GM23338 (cell line): ENCODE data around the gene SLC24A4. TPM values are rescaled to one million over a fixed set of nuclear protein-coding genes. Genes with fewer than 3 reads are reported as not detected.

Source experiments
- ATAC-seq: fragments of 200-7000 bp; cut with Tn5 transposase; 3 replicates; pipeline ENCODE4 v1.9.1; 2020
- DNase-seq: peaks from one replicate; pipeline ENCODE4 v3.0.0-alpha.2; 2015; ENCODE audit warnings: low spot score
- H2AFZ ChIP-seq: fragments of 200-600 bp; sonication (generic); 2 replicates; pipeline ENCODE4 v1.8.0; 2016; ENCODE audit warnings: antibody characterized with exemption, mild to moderate bottlenecking, moderate library complexity
- H3F3A ChIP-seq: fragments of 200-600 bp; sonication (generic); replicated peaks from 2 replicates; pipeline ENCODE4 v1.8.0; 2017; ENCODE audit warnings: antibody characterized with exemption, mixed run types, low read depth
- H3K27ac ChIP-seq: fragments of 200-600 bp; sonication (generic); 2 replicates; pipeline ENCODE4 v1.6.1; 2016; ENCODE audit warnings: low read depth
- H3K27me3 ChIP-seq: fragments of 200-600 bp; sonication (generic); 2 replicates; pipeline ENCODE4 v1.8.0; 2016; ENCODE audit warnings: mild to moderate bottlenecking, mixed run types, moderate library complexity; ENCODE audit not compliant: insufficient read depth
- H3K36me3 ChIP-seq: fragments of 200-600 bp; sonication (generic); 2 replicates; pipeline ENCODE4 v1.8.0; 2016; ENCODE audit warnings: mild to moderate bottlenecking; ENCODE audit not compliant: insufficient read depth
- H3K4me1 ChIP-seq: fragments of 200-600 bp; sonication (generic); 2 replicates; pipeline ENCODE4 v1.8.0; 2016; ENCODE audit warnings: mild to moderate bottlenecking, moderate library complexity; ENCODE audit not compliant: insufficient read depth
- H3K4me2 ChIP-seq: fragments of 200-600 bp; sonication (generic); 2 replicates; pipeline ENCODE4 v1.7.1; 2017; ENCODE audit warnings: mixed run types
- H3K4me3 ChIP-seq: fragments of 200-600 bp; sonication (generic); 2 replicates; pipeline ENCODE4 v1.6.1; 2016; ENCODE audit warnings: mixed run types
- H3K79me2 ChIP-seq: fragments of 200-600 bp; sonication (generic); replicated peaks from 2 replicates; pipeline ENCODE4 v1.8.0; 2017; ENCODE audit warnings: mild to moderate bottlenecking; ENCODE audit not compliant: insufficient read depth
- H3K9me2 ChIP-seq: fragments of 200-600 bp; sonication (generic); 2 replicates; pipeline ENCODE4 v1.8.0; 2017; ENCODE audit not compliant: insufficient read depth
- H4K20me1 ChIP-seq: fragments of 200-600 bp; sonication (generic); replicated peaks from 2 replicates; pipeline ENCODE4 v1.8.0; 2017; ENCODE audit warnings: mild to moderate bottlenecking; ENCODE audit not compliant: insufficient read depth
- H3K27ac Mint-ChIP-seq: 2 replicates; pipeline ENCODE4 v1.8.0; 2020; ENCODE audit warnings: inconsistent platforms, mild to moderate bottlenecking, moderate library complexity, mixed read lengths
- H3K27me3 Mint-ChIP-seq: 3 replicates; pipeline ENCODE4 v1.8.0; 2022; ENCODE audit warnings: low read depth, mild to moderate bottlenecking, moderate library complexity, mixed read lengths, inconsistent platforms; ENCODE audit not compliant: insufficient read depth, poor library complexity
- H3K36me3 Mint-ChIP-seq: 3 replicates; pipeline ENCODE4 v1.8.0; 2021; ENCODE audit warnings: low read depth, mild to moderate bottlenecking, inconsistent platforms, moderate library complexity, mixed read lengths
- H3K4me1 Mint-ChIP-seq: 3 replicates; pipeline ENCODE4 v1.8.0; 2020; ENCODE audit warnings: mild to moderate bottlenecking, inconsistent platforms, mixed read lengths
- H3K4me3 Mint-ChIP-seq: 3 replicates; pipeline ENCODE4 v1.8.0; 2021; ENCODE audit warnings: moderate library complexity, mild to moderate bottlenecking, inconsistent platforms, mixed read lengths
- H3K9me3 Mint-ChIP-seq: 3 replicates; pipeline ENCODE4 v1.8.0; 2020; ENCODE audit warnings: moderate library complexity, mild to moderate bottlenecking, inconsistent platforms, mixed read lengths
- CREB1 ChIP-seq: fragments of 250-450 bp; sonication (Bioruptor Pico); IDR thresholded peaks from 2 replicates; pipeline ENCODE4 v1.5.0; 2020; ENCODE audit warnings: low read depth, mild to moderate bottlenecking, moderate library complexity
- ETS1 ChIP-seq: IDR thresholded peaks from 2 replicates; pipeline ENCODE4 v1.6.1; 2016; ENCODE audit warnings: antibody characterized with exemption
- EZH2 ChIP-seq: fragments of 200-600 bp; sonication (generic); IDR thresholded peaks from one replicate; pipeline ENCODE4 v1.8.0; 2017; ENCODE audit warnings: antibody characterized with exemption, mild to moderate bottlenecking, low read depth; ENCODE audit not compliant: unreplicated experiment
- EZH2phosphoT487 ChIP-seq: fragments of 200-600 bp; sonication (generic); IDR thresholded peaks from one replicate; pipeline ENCODE4 v1.8.1; 2018; ENCODE audit warnings: antibody characterized with exemption; ENCODE audit not compliant: unreplicated experiment
- JUNB ChIP-seq: IDR thresholded peaks from one replicate; pipeline ENCODE4 v1.6.1; 2016; ENCODE audit warnings: antibody characterized with exemption; ENCODE audit not compliant: unreplicated experiment
- NANOG ChIP-seq: IDR thresholded peaks from 2 replicates; pipeline ENCODE4 v1.6.1; 2016; ENCODE audit warnings: antibody characterized with exemption, borderline replicate concordance
- POLR2AphosphoS5 ChIP-seq: IDR thresholded peaks from 2 replicates; pipeline ENCODE4 v1.6.1; 2016; ENCODE audit warnings: antibody characterized with exemption, low read depth
- REST ChIP-seq: IDR thresholded peaks from one replicate; pipeline ENCODE4 v1.6.1; 2018; ENCODE audit warnings: antibody characterized with exemption; ENCODE audit not compliant: unreplicated experiment
- STAT1 ChIP-seq: IDR thresholded peaks from one replicate; pipeline ENCODE4 v1.6.1; 2016; ENCODE audit warnings: antibody characterized with exemption; ENCODE audit not compliant: unreplicated experiment
- ZNF114 ChIP-seq: fragments of 250-450 bp; sonication (Bioruptor Pico); IDR thresholded peaks from 2 replicates; pipeline ENCODE4 v1.5.0; 2020; ENCODE audit warnings: mild to moderate bottlenecking, moderate library complexity
- ZNF331 ChIP-seq: fragments of 250-450 bp; sonication (Bioruptor Pico); IDR thresholded peaks from 2 replicates; pipeline ENCODE4 v1.5.0; 2020; ENCODE audit warnings: low read depth, mild to moderate bottlenecking, moderate library complexity
- ZNF462 ChIP-seq: fragments of 250-450 bp; sonication (Bioruptor Pico); IDR thresholded peaks from 2 replicates; pipeline ENCODE4 v1.5.0; 2020; ENCODE audit warnings: mild to moderate bottlenecking, moderate library complexity
- polyA plus RNA-seq: library from polyadenylated mRNA; unstranded; fragments of >200 nt; fragmentation: Nextera tagmentation; extraction: Ambion mirVana; gene quantifications from 2 replicates; pipeline ENCODE4 v1.2.1, GENCODE V29; 2016
- total RNA-seq: library from RNA; depleted of rRNA; stranded (reverse); fragments of >200 nt; shearing (Covaris generic); gene quantifications from 2 replicates; pipeline ENCODE4 v1.2.3, GENCODE V29; 2014
- TF ChIP-seq, protein P1 (sequence below), 2 experiments: fragments of 200-600 bp in 1 of 2; sonication (generic) in 1 of 2; conservative IDR thresholded peaks; 2 replicates each; pipeline versions ENCODE4 v1.5.1 to v1.6.1; 2016 to 2017; ENCODE audit warnings: antibody characterized with exemption in 2 of 2, low read depth in 2 of 2, mild to moderate bottlenecking in 2 of 2, moderate library complexity in 1 of 2

The SLC24A4 gene
- total and polyA plus RNA-seq, 2 experiments from 2014 or later, result 0.06 to 0.38 TPM

- Mint-ChIP-seq H3K36me3 (no peaks in the 10 kb centered on the region), H3K27ac (no peak overlapping the region), H3K27me3 (peaks cover 4% of the 10 kb centered on the region), H3K9me3 (no peaks in the 10 kb centered on the region; the same call in 2 of the 3 replicates), H3K4me3 (no peak overlapping the region), H3K4me1 (no peaks in the 10 kb centered on the region)
- no peak for ATAC-seq
- Histone ChIP-seq H3K36me3 (no peaks in the 10 kb centered on the region), H2AFZ (no peak overlapping the region), H3K79me2 (no peaks in the 10 kb centered on the region), H3K27ac (no peak overlapping the region), H4K20me1 (no peaks in the 10 kb centered on the region), H3K27me3 (no peaks in the 10 kb centered on the region), H3F3A (no peaks in the 10 kb centered on the region), H3K4me1 (no peaks in the 10 kb centered on the region), H3K4me2 (no peak overlapping the region), H3K4me3 (no peak overlapping the region), H3K9me2 (peaks cover 4% of the 10 kb centered on the region; the same call in 1 of the 2 replicates)
- no peak for TF ChIP-seq REST
- TF ChIP-seq POLR2AphosphoS5, result no peak
- TF ChIP-seq EZH2phosphoT487, result no peak
- no peak for TF ChIP-seq ZNF462
- TF ChIP-seq, protein P1, sequence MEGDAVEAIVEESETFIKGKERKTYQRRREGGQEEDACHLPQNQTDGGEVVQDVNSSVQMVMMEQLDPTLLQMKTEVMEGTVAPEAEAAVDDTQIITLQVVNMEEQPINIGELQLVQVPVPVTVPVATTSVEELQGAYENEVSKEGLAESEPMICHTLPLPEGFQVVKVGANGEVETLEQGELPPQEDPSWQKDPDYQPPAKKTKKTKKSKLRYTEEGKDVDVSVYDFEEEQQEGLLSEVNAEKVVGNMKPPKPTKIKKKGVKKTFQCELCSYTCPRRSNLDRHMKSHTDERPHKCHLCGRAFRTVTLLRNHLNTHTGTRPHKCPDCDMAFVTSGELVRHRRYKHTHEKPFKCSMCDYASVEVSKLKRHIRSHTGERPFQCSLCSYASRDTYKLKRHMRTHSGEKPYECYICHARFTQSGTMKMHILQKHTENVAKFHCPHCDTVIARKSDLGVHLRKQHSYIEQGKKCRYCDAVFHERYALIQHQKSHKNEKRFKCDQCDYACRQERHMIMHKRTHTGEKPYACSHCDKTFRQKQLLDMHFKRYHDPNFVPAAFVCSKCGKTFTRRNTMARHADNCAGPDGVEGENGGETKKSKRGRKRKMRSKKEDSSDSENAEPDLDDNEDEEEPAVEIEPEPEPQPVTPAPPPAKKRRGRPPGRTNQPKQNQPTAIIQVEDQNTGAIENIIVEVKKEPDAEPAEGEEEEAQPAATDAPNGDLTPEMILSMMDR (conservative IDR thresholded peaks at IDR 0.05; ENCODE audit: low read depth in 2 of 2), result no peak
- TF ChIP-seq CREB1 (CRISPR knock-in tag), result no peak
- TF ChIP-seq NANOG, result no peak
- TF ChIP-seq ETS1, result no peak
- TF ChIP-seq ZNF114 (CRISPR knock-in tag), result no peak
- TF ChIP-seq JUNB, result no peak
- no peak for TF ChIP-seq STAT1
- no peak for TF ChIP-seq ZNF331 (CRISPR knock-in tag)
- TF ChIP-seq EZH2, result no peak
- DNase-seq, result no peak
Observed at GRCh38 chr14:92288994-92289660, 33.8 kb upstream of the SLC24A4 start.
